HEK293 (cell line): ENCODE results near the gene NELL1.

Experiments used
- CTCF ChIA-PET: fragments of 350-600 bp; formaldehyde crosslinking; extraction: SDS; loops from one replicate; lab custom pipeline; 2021; ENCODE audit warnings: antibody characterized with exemption; lab: Yijun Ruan, JAX
- POLR2A ChIA-PET: fragments of 300-600 bp; formaldehyde crosslinking; extraction: SDS; loops from one replicate; lab custom pipeline; 2020; ENCODE audit warnings: antibody characterized with exemption, inconsistent platforms; lab: Yijun Ruan, JAX
- H3K27ac ChIP-seq: fragments of 200-500 bp; sonication (Bioruptor generic); 2 replicates; pipeline ENCODE4 v1.5.1; 2014; ENCODE audit warnings: low read depth, low read length, control low read depth, inconsistent platforms; ENCODE audit errors: extremely low read depth
- H3K36me3 ChIP-seq, 2 experiments: fragments of 200-500 bp in 1 of 2; sonication (Bioruptor generic) in 1 of 2; 1 replicate in 1 of 2; 2 replicates in 1 of 2; pipeline ENCODE4 v1.5.1; 2014 to 2017; ENCODE audit warnings: inconsistent platforms in 2 of 2, low read length in 2 of 2; ENCODE audit not compliant: control insufficient read depth in 2 of 2, insufficient read depth in 1 of 2
- H3K4me1 ChIP-seq: fragments of 200-500 bp; sonication (Bioruptor generic); 2 replicates; pipeline ENCODE4 v1.5.1; 2014; ENCODE audit warnings: mild to moderate bottlenecking, low read length, inconsistent platforms; ENCODE audit not compliant: control insufficient read depth, insufficient read depth
- H3K4me3 ChIP-seq: 2 replicates; pipeline ENCODE4 v1.5.1; 2011; ENCODE audit warnings: low read depth, mild to moderate bottlenecking, control low read depth, low read length, moderate library complexity
- H3K9me3 ChIP-seq: fragments of 200-500 bp; sonication (Bioruptor generic); 2 replicates; pipeline ENCODE4 v1.5.1; 2014; ENCODE audit warnings: low read depth, low read length, inconsistent platforms; ENCODE audit not compliant: control insufficient read depth, insufficient read depth
- GLI2 ChIP-seq: fragments of 450-650 bp; formaldehyde crosslinking; IDR thresholded peaks from 2 replicates; pipeline ENCODE4; 2017; ENCODE audit warnings: missing biosample characterization, missing genetic modification characterization, low read depth, borderline replicate concordance
- GLI4 ChIP-seq: fragments of 450-650 bp; formaldehyde crosslinking; IDR thresholded peaks from 2 replicates; pipeline ENCODE4 v1.5.1; 2016; ENCODE audit warnings: missing biosample characterization, missing genetic modification characterization
- IKZF3 ChIP-seq: fragments of 450-650 bp; IDR thresholded peaks from 2 replicates; pipeline ENCODE4 v1.5.0; 2018; ENCODE audit warnings: missing biosample characterization, mild to moderate bottlenecking, missing genetic modification characterization, moderate library complexity
- OVOL3 ChIP-seq: fragments of 450-650 bp; formaldehyde crosslinking; IDR thresholded peaks from 2 replicates; pipeline ENCODE4 v1.5.1; 2016; ENCODE audit warnings: missing biosample characterization, missing genetic modification characterization
- SETDB1 ChIP-seq: IDR thresholded peaks from one replicate; pipeline ENCODE4 v1.6.1; 2017; ENCODE audit warnings: mild to moderate bottlenecking, low read length, moderate library complexity, mixed read lengths; ENCODE audit not compliant: insufficient read length
- SP2 ChIP-seq: fragments of 450-650 bp; formaldehyde crosslinking; IDR thresholded peaks from 2 replicates; pipeline ENCODE4 v1.5.1; 2016; ENCODE audit warnings: missing biosample characterization, missing genetic modification characterization
- TRIM28 ChIP-seq: IDR thresholded peaks from 2 replicates; pipeline ENCODE4 v1.6.1; 2011; ENCODE audit warnings: low read length, control low read depth, borderline replicate concordance
- WT1 ChIP-seq: fragments of 450-650 bp; formaldehyde crosslinking; IDR thresholded peaks from 2 replicates; pipeline ENCODE4 v1.5.1; 2016; ENCODE audit warnings: missing biosample characterization, missing genetic modification characterization
- ZBTB17 ChIP-seq: fragments of 450-650 bp; formaldehyde crosslinking; IDR thresholded peaks from 2 replicates; pipeline ENCODE4 v1.5.1; 2016; ENCODE audit warnings: missing biosample characterization, missing genetic modification characterization
- ZEB2 ChIP-seq: fragments of 450-650 bp; formaldehyde crosslinking; IDR thresholded peaks from 2 replicates; pipeline ENCODE4 v1.5.1; 2016; ENCODE audit warnings: missing biosample characterization, missing genetic modification characterization
- ZFP41 ChIP-seq: fragments of 450-650 bp; formaldehyde crosslinking; IDR thresholded peaks from 2 replicates; pipeline ENCODE4 v1.5.1; 2016; ENCODE audit warnings: missing biosample characterization, missing genetic modification characterization, borderline replicate concordance
- ZNF175 ChIP-seq: fragments of 450-650 bp; formaldehyde crosslinking; IDR thresholded peaks from 2 replicates; pipeline ENCODE4 v1.5.1; 2016; ENCODE audit warnings: missing biosample characterization, missing genetic modification characterization
- ZNF18 ChIP-seq: fragments of 450-650 bp; formaldehyde crosslinking; IDR thresholded peaks from 2 replicates; pipeline ENCODE4 v1.5.1; 2016; ENCODE audit warnings: missing biosample characterization, missing genetic modification characterization
- ZNF24 ChIP-seq: fragments of 450-650 bp; formaldehyde crosslinking; IDR thresholded peaks from 2 replicates; pipeline ENCODE4 v1.5.1; 2016; ENCODE audit warnings: missing biosample characterization, missing genetic modification characterization
- ZNF26 ChIP-seq: fragments of 450-650 bp; formaldehyde crosslinking; IDR thresholded peaks from 2 replicates; pipeline ENCODE4 v1.5.1; 2016; ENCODE audit warnings: missing biosample characterization, missing genetic modification characterization
- ZNF274 ChIP-seq, 2 experiments: fragments of 200-500 bp in 1 of 2; fragments of 450-650 bp in 1 of 2; sonication (Bioruptor generic) in 1 of 2; formaldehyde crosslinking in 1 of 2; IDR thresholded peaks; 2 replicates each; pipeline versions ENCODE4 v1.5.1 to v1.6.1; 2014 to 2016; ENCODE audit warnings: borderline replicate concordance in 1 of 2, inconsistent platforms in 1 of 2, low read length in 1 of 2, missing biosample characterization in 1 of 2, missing genetic modification characterization in 1 of 2
- ZNF280D ChIP-seq: fragments of 450-650 bp; formaldehyde crosslinking; IDR thresholded peaks from 2 replicates; pipeline ENCODE4 v1.5.1; 2016; ENCODE audit warnings: missing biosample characterization, missing genetic modification characterization
- ZNF350 ChIP-seq: fragments of 450-650 bp; formaldehyde crosslinking; IDR thresholded peaks from 2 replicates; pipeline ENCODE4 v1.5.0; 2017; ENCODE audit warnings: missing biosample characterization, mild to moderate bottlenecking, missing genetic modification characterization
- ZNF530 ChIP-seq: fragments of 450-650 bp; formaldehyde crosslinking; IDR thresholded peaks from 2 replicates; pipeline ENCODE4 v1.5.1; 2016; ENCODE audit warnings: low read depth, missing biosample characterization, missing genetic modification characterization
- ZNF549 ChIP-seq: fragments of 450-650 bp; IDR thresholded peaks from 2 replicates; pipeline ENCODE4 v1.5.1; 2018; ENCODE audit warnings: missing biosample characterization, missing genetic modification characterization, mild to moderate bottlenecking, inconsistent platforms, moderate library complexity
- ZNF560 ChIP-seq: fragments of 450-650 bp; formaldehyde crosslinking; IDR thresholded peaks from 2 replicates; pipeline ENCODE4 v1.5.1; 2017; ENCODE audit warnings: missing biosample characterization, missing genetic modification characterization, borderline replicate concordance
- ZNF580 ChIP-seq: fragments of 450-650 bp; formaldehyde crosslinking; IDR thresholded peaks from 2 replicates; pipeline ENCODE4 v1.5.1; 2016; ENCODE audit warnings: missing biosample characterization, missing genetic modification characterization
- ZNF610 ChIP-seq: fragments of 450-650 bp; formaldehyde crosslinking; IDR thresholded peaks from 2 replicates; pipeline ENCODE4 v1.5.1; 2016; ENCODE audit warnings: missing biosample characterization, missing genetic modification characterization, borderline replicate concordance
- ZNF658 ChIP-seq: fragments of 450-650 bp; formaldehyde crosslinking; IDR thresholded peaks from 2 replicates; pipeline ENCODE4; 2016; ENCODE audit warnings: missing biosample characterization, missing genetic modification characterization
- ZNF837 ChIP-seq: fragments of 450-650 bp; formaldehyde crosslinking; IDR thresholded peaks from 2 replicates; pipeline ENCODE4 v1.5.1; 2016; ENCODE audit warnings: missing biosample characterization, missing genetic modification characterization
- ZSCAN30 ChIP-seq: fragments of 450-650 bp; IDR thresholded peaks from 2 replicates; pipeline ENCODE4 v1.5.1; 2018; ENCODE audit warnings: missing biosample characterization, mild to moderate bottlenecking, missing genetic modification characterization, moderate library complexity

The NELL1 gene

GRCh38 chr11:21142007-21142406 is 472.6 kb downstream of the NELL1 start (continued):
- no peak for TF ChIP-seq ZNF658 (tag by site-specific recombination)
- TF ChIP-seq SP2, result no peak
- no peak for TF ChIP-seq ZFP41 (tag by site-specific recombination)
- no peak for TF ChIP-seq ZNF530
- TF ChIP-seq ZNF580 (tag by site-specific recombination), result no peak
- TF ChIP-seq ZNF274 (IDR thresholded peaks at IDR 0.05; ENCODE audit: low read length), result no peak
- no peak for TF ChIP-seq ZNF274 (tag by site-specific recombination; IDR thresholded peaks at IDR 0.05; ENCODE audit: borderline replicate concordance)
- TF ChIP-seq, all 188 proteins: peak for 0

GRCh38 chr11:21144531-21144930 is 475.1 kb downstream of the NELL1 start:
- TF ChIP-seq SETDB1, result no peak
- TF ChIP-seq TRIM28, result no peak
- no peak for TF ChIP-seq ZNF350
- no peaks in the 10 kb centered on the region for H3K36me3 ChIP-seq
- CTCF ChIA-PET, result no interaction called here
- no peaks in the 10 kb centered on the region for H3K9me3 ChIP-seq
- H3K4me1 ChIP-seq, result no peaks in the 10 kb centered on the region
- H3K27ac ChIP-seq, result no peak overlapping the region
- H3K4me3 ChIP-seq, result no peak overlapping the region
- POLR2A ChIA-PET, result no interaction called here

- POLR2A ChIA-PET, result no interaction called here
- no peak overlapping the region for H3K4me3 ChIP-seq
- CTCF ChIA-PET, result interaction anchor here (0.5 kb wide), 1 partner anchor 342 kb away, joined by 4 read pairs; no protein-coding TSS in a partner anchor
- TF ChIP-seq ZNF26 (tag by site-specific recombination) (no peak), ZNF560 (tag by site-specific recombination) (no peak), OVOL3 (tag by site-specific recombination) (no peak), ZBTB17 (no peak), IKZF3 (no peak), ZNF350 (no peak), SP2 (no peak), GLI2 (no peak), ZNF280D (no peak), WT1 (no peak), ZNF549 (tag by site-specific recombination) (no peak), ZNF18 (tag by site-specific recombination) (no peak), GLI4 (tag by site-specific recombination) (no peak), ZEB2 (tag by site-specific recombination) (no peak), ZNF610 (tag by site-specific recombination) (no peak), ZNF24 (tag by site-specific recombination) (no peak), ZNF175 (tag by site-specific recombination) (no peak), ZSCAN30 (tag by site-specific recombination) (no peak), ZNF837 (tag by site-specific recombination) (no peak)
- no peaks in the 10 kb centered on the region for H3K36me3 ChIP-seq
- H3K27ac ChIP-seq, result no peak overlapping the region
- H3K9me3 ChIP-seq, result no peaks in the 10 kb centered on the region
- no peaks in the 10 kb centered on the region for H3K4me1 ChIP-seq
Observed at GRCh38 chr11:21148376-21148775, 479.0 kb downstream of the NELL1 start.
